Keratinocyte (primary cell): Measurements from ENCODE around the gene HDAC5. TPM values are rescaled to one million over a fixed set of nuclear protein-coding genes. Genes with fewer than 3 reads are reported as not detected.

Experiments
- DNase-seq: peaks from one replicate; pipeline ENCODE4 v3.0.0-alpha.2; 2011; ENCODE audit warnings: low read depth, missing footprints, low spot score
- FAIRE-seq: peaks from 2 replicates; lab custom pipeline; 2011; peaks lifted over from hg19 to GRCh38; lab: Jason Lieb, UNC
- H2AFZ ChIP-seq: 2 replicates; pipeline ENCODE4 v1.6.0; 2012; ENCODE audit warnings: low read length, control low read depth, inconsistent platforms; ENCODE audit not compliant: control insufficient read depth
- H3K27ac ChIP-seq: 2 replicates; pipeline ENCODE4 v1.5.1; 2011; ENCODE audit warnings: low read length; ENCODE audit not compliant: control insufficient read depth, insufficient read depth
- H3K27me3 ChIP-seq: 3 replicates; pipeline ENCODE4 v1.6.0; 2011; ENCODE audit warnings: low read length; ENCODE audit not compliant: control insufficient read depth, insufficient read depth; ENCODE audit errors: extremely low read depth
- H3K36me3 ChIP-seq, 2 experiments: 2 replicates in 1 of 2; 3 replicates in 1 of 2; pipeline ENCODE4 v1.5.1; 2011; ENCODE audit warnings: low read length in 2 of 2, mild to moderate bottlenecking in 1 of 2; ENCODE audit not compliant: control insufficient read depth in 2 of 2, insufficient read depth in 2 of 2; ENCODE audit errors: extremely low read depth in 1 of 2
- H3K4me1 ChIP-seq: 3 replicates; pipeline ENCODE4 v1.5.1; 2011; ENCODE audit warnings: low read length; ENCODE audit not compliant: control insufficient read depth, insufficient read depth; ENCODE audit errors: extremely low read depth
- H3K4me2 ChIP-seq: 3 replicates; pipeline ENCODE4 v1.6.0; 2011; ENCODE audit warnings: low read depth, low read length; ENCODE audit not compliant: control insufficient read depth, insufficient read depth; ENCODE audit errors: extremely low read depth
- H3K4me3 ChIP-seq, 3 experiments: fragments of 200-600 bp in 1 of 3; sonication (generic) in 1 of 3; 2 replicates in 2 of 3; 3 replicates in 1 of 3; pipeline ENCODE4 v1.5.1; 2011 to 2016; ENCODE audit warnings: low read length in 3 of 3, mild to moderate bottlenecking in 3 of 3, control low read depth in 2 of 3, inconsistent platforms in 1 of 3, low read depth in 1 of 3, mixed read lengths in 1 of 3, mixed run types in 1 of 3, moderate library complexity in 1 of 3; ENCODE audit not compliant: control insufficient read depth in 2 of 3, insufficient read depth in 2 of 3; ENCODE audit errors: extremely low read depth in 1 of 3
- H3K79me2 ChIP-seq: 2 replicates; pipeline ENCODE4 v1.6.0; 2012; ENCODE audit warnings: low read length; ENCODE audit not compliant: control insufficient read depth, insufficient read depth
- H3K9ac ChIP-seq: 3 replicates; pipeline ENCODE4 v1.6.0; 2011; ENCODE audit warnings: low read length; ENCODE audit not compliant: control insufficient read depth, insufficient read depth; ENCODE audit errors: extremely low read depth
- H3K9me1 ChIP-seq: 3 replicates; pipeline ENCODE4 v1.6.0; 2011; ENCODE audit warnings: low read length; ENCODE audit not compliant: control insufficient read depth, insufficient read depth; ENCODE audit errors: extremely low read depth
- H3K9me3 ChIP-seq: 2 replicates; pipeline ENCODE4 v1.5.1; 2012; ENCODE audit warnings: low read depth, low read length; ENCODE audit not compliant: control insufficient read depth
- H4K20me1 ChIP-seq: 3 replicates; pipeline ENCODE4 v1.6.0; 2011; ENCODE audit warnings: low read length; ENCODE audit not compliant: control insufficient read depth, insufficient read depth; ENCODE audit errors: extremely low read depth
- CTCF ChIP-seq, 3 experiments: IDR thresholded peaks in 1 of 3; conservative IDR thresholded peaks in 1 of 3; optimal IDR thresholded peaks in 1 of 3; 2 replicates in 2 of 3; 3 replicates in 1 of 3; pipeline versions ENCODE3 to v1.5.1; 2011; ENCODE audit warnings: low read length in 3 of 3, mild to moderate bottlenecking in 3 of 3, moderate library complexity in 2 of 3, control low read depth in 1 of 3, inconsistent platforms in 1 of 3; ENCODE audit not compliant: insufficient read depth in 2 of 3; ENCODE audit errors: extremely low read depth in 1 of 3
- EZH2 ChIP-seq: IDR thresholded peaks from one replicate; pipeline ENCODE4 v1.6.1; 2012; ENCODE audit warnings: inconsistent platforms, mild to moderate bottlenecking, low read length, moderate library complexity
- dilution Hi-C: fragments of 300-500 bp; cut with MboI; formaldehyde crosslinking; loops from one replicate; pipeline ENCODE4 v1.7.0; 2020; ENCODE audit warnings: low sequenced_read_pairs; ENCODE audit not compliant: extremely low pct_ligation_motif_present
- polyA plus RNA-seq, 5 experiments: library from polyadenylated mRNA; depleted of rRNA in 3 of 5; stranded (reverse) in 3 of 5; stranded (forward) in 1 of 5; unstranded in 1 of 5; fragments of >200 nt; gene quantifications; 1 replicate in 1 of 5; 2 replicates in 3 of 5; 3 replicates in 1 of 5; pipeline versions ENCODE4 v1.2.1 to v1.2.3, GENCODE V29; 2011 to 2012; ENCODE audit warnings: missing spikeins in 2 of 5, low read depth in 1 of 5, low replicate concordance in 1 of 5

Gene HDAC5
- polyA plus RNA-seq, 1 donor (not counting 4 experiments of a cell fraction or from before 2014, with no cell fraction given) = 4.5 TPM

DNA sequence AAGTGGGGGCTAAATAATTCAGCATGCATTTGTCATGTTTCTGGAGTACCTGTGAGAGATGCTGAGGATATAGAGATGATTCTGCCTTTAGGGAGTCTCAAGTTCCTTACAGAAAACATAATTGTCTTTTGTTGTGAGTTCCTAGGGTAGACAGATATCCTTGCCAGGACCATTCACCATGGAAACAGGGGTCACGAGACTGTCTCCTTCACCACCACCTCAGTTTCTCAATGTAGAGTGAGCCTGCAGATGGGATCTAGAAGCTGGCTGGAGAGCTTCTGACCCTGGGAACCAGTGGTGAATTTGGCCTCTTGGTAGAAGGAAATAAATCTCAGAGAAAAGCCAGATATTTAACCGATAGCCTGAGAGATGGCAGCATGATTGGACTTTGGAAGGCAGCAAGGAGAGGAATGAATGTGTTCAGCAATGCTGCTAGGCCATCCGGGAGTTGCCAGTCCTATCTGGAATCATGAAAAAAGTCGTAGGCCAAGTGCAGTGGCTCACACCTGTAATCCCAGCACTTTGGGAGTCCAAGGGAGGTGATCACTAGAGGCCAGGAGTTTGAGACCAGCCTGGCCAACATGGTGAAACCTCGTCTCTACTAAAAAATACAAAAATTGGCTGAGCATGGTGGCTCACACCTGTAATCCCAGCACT is 7.4 kb upstream of the HDAC5 start:
- H3K27me3 ChIP-seq = no peaks in the 10 kb centered on the region
- peaks cover 6% of the 10 kb centered on the region for H3K4me1 ChIP-seq
- no peaks in the 10 kb centered on the region for H3K9me1 ChIP-seq
- FAIRE-seq (no peak), DNase-seq (no peak)
- H3K9me3 ChIP-seq = no peaks in the 10 kb centered on the region
- H3K4me3 ChIP-seq = no peak overlapping the region
- no peaks in the 10 kb centered on the region for H3K79me2 ChIP-seq
- no peak overlapping the region for H2AFZ ChIP-seq
- H3K9ac ChIP-seq = no peak overlapping the region
- no peaks in the 10 kb centered on the region for H4K20me1 ChIP-seq
- dilution Hi-C loops = no loop called here
- no peak for TF ChIP-seq CTCF (optimal IDR thresholded peaks at IDR 0.05 in 1 of 3, IDR thresholded peaks at IDR 0.05 in 1 of 3, conservative IDR thresholded peaks at IDR 0.05 in 1 of 3; ENCODE audit: extremely low read depth in 1 of 3, insufficient read depth in 2 of 3, low read length in 3 of 3)
- TF ChIP-seq EZH2 = no peak
- H3K4me2 ChIP-seq = no peak overlapping the region
- no peak overlapping the region for H3K27ac ChIP-seq
- H3K36me3 ChIP-seq = no peaks in the 10 kb centered on the region

- Histone ChIP-seq H3K9me1 (no peaks in the 10 kb centered on the region), H2AFZ (no peak overlapping the region), H3K4me1 (peaks cover 13% of the 10 kb centered on the region), H3K4me3 (no peak overlapping the region), H3K27ac (no peak overlapping the region), H3K9ac (no peak overlapping the region), H3K36me3 (no peaks in the 10 kb centered on the region), H3K27me3 (no peaks in the 10 kb centered on the region), H3K9me3 (no peaks in the 10 kb centered on the region), H3K4me2 (no peak overlapping the region), H3K79me2 (no peaks in the 10 kb centered on the region), H4K20me1 (no peaks in the 10 kb centered on the region)
- TF ChIP-seq EZH2 (no peak), CTCF (optimal IDR thresholded peaks at IDR 0.05 in 1 of 3, IDR thresholded peaks at IDR 0.05 in 1 of 3, conservative IDR thresholded peaks at IDR 0.05 in 1 of 3; ENCODE audit: extremely low read depth in 1 of 3, insufficient read depth in 2 of 3, low read length in 3 of 3) (no peak)
- dilution Hi-C loops = no loop called here
- DNase-seq (no peak), FAIRE-seq (no peak)
Measured at GRCh38 chr17:44128383-44128782, 4.9 kb upstream of the HDAC5 start.
